Epithelial cell of proximal tubule (primary cell): ENCODE measurements around the gene CDS2. TPM values are rescaled to one million over a fixed set of nuclear protein-coding genes. Genes with fewer than 3 reads are reported as not detected.

Experiments used
- DNase-seq: peaks from one replicate; pipeline ENCODE4 v3.0.0-alpha.2; 2011; ENCODE audit warnings: low read depth
- H3K4me3 ChIP-seq: 2 replicates; pipeline ENCODE4 v1.5.1; 2011; ENCODE audit warnings: low read depth, mild to moderate bottlenecking, low read length
- CTCF ChIP-seq: conservative IDR thresholded peaks from 2 replicates; pipeline ENCODE4 v1.5.1; 2012; ENCODE audit warnings: low read depth, mild to moderate bottlenecking, low read length
- total RNA-seq: library from RNA; depleted of rRNA; stranded (reverse); fragments of >200 nt; gene quantifications from 2 replicates; pipeline ENCODE4 v1.2.3, GENCODE V29; 2015

CDS2 gene
- total RNA-seq, 1 donor from 2014 or later: 18.7 TPM

- TF ChIP-seq CTCF: no peak
- no peak overlapping the region for H3K4me3 ChIP-seq
- no peak for DNase-seq
These were observed 89.9 kb downstream of the CDS2 start for GRCh38 chr20:5216663-5217062.

- no peak overlapping the region for H3K4me3 ChIP-seq
- no peak for TF ChIP-seq CTCF
- no peak for DNase-seq
These were observed 90.8 kb downstream of the CDS2 start for GRCh38 chr20:5217616-5218015.

GRCh38 chr20:5220321-5221060 is 93.7 kb downstream of the CDS2 start:
- no peak overlapping the region for H3K4me3 ChIP-seq
- no peak for DNase-seq
- TF ChIP-seq CTCF: no peak

GRCh38 chr20:5221061-5221430 is 94.2 kb downstream of the CDS2 start:
- no peak for DNase-seq
- H3K4me3 ChIP-seq: no peak overlapping the region
- no peak for TF ChIP-seq CTCF

GRCh38 chr20:5222919-5223634 is 96.3 kb downstream of the CDS2 start:
- peak; percentile 4 for DNase-seq
- TF ChIP-seq CTCF: peak; percentile 94
- H3K4me3 ChIP-seq: no peak overlapping the region

- no peak for TF ChIP-seq CTCF
- no peak overlapping the region for H3K4me3 ChIP-seq
- no peak for DNase-seq
These were observed 103.7 kb downstream of the CDS2 start for GRCh38 chr20:5230544-5230943.
